NCI-H748 (cell line): Measurements from ENCODE around the gene KCTD19.

ENCODE experiments used
- DNase-seq: peaks from one replicate; lab custom pipeline; 2025; ENCODE audit not compliant: unreplicated experiment; lab: John Stamatoyannopoulos, UW

The KCTD19 gene

GRCh38 chr16:67244387-67245185 is 82.0 kb downstream of the KCTD19 start:
- no peak for DNase-seq

- no peak for DNase-seq
These were observed 83.1 kb downstream of the KCTD19 start for GRCh38 chr16:67243481-67243880.

GRCh38 chr16:67242138-67242730 is 84.3 kb downstream of the KCTD19 start:
- DNase-seq = no peak

GRCh38 chr16:67241008-67241900 is 85.3 kb downstream of the KCTD19 start:
- DNase-seq = no peak

- DNase-seq = no peak
These were observed 86.0 kb downstream of the KCTD19 start for GRCh38 chr16:67240506-67240905.
